T-helper 1 cell treated with Interleukin-12 subunit alpha and Interleukin-12 subunit beta and Interleukin-4 antibody, amounts not matched to agents 30 ng/mL and 1 ng/mL, for 36 hours (primary cell): ENCODE measurements around the gene USP33. TPM values are rescaled to one million over a fixed set of nuclear protein-coding genes. Genes with fewer than 3 reads are reported as not detected.
"Not testable (repeated sequence)": the region's sequence is repeated elsewhere in the genome, so short reads cannot be mapped to it uniquely, and the experiment has no call there.

ENCODE experiments used
- intact Hi-C: fragments of 100-400 bp; cut with micrococcal nuclease; formaldehyde crosslinking; loops from one replicate; pipeline ENCODE4 v1.15.1; 2024
- total RNA-seq: library from RNA; stranded (reverse); gene quantifications from 2 replicates; pipeline ENCODE4 v1.2.3, GENCODE V29; 2022

Gene USP33
- total RNA-seq, 1 donor from 2014 or later, result 64.2 TPM

GRCh38 chr1:77673030-77673429, 86.6 kb downstream of the USP33 start:
- intact Hi-C loops, result no loop called here

- intact Hi-C loops, result no loop called here
Measured at GRCh38 chr1:77672374-77672773, 87.3 kb downstream of the USP33 start.

GRCh38 chr1:77671836-77672235, 87.8 kb downstream of the USP33 start:
- intact Hi-C loops, result no loop called here

GRCh38 chr1:77670330-77670729, 89.3 kb downstream of the USP33 start:
- intact Hi-C loops, result no loop called here

DNA sequence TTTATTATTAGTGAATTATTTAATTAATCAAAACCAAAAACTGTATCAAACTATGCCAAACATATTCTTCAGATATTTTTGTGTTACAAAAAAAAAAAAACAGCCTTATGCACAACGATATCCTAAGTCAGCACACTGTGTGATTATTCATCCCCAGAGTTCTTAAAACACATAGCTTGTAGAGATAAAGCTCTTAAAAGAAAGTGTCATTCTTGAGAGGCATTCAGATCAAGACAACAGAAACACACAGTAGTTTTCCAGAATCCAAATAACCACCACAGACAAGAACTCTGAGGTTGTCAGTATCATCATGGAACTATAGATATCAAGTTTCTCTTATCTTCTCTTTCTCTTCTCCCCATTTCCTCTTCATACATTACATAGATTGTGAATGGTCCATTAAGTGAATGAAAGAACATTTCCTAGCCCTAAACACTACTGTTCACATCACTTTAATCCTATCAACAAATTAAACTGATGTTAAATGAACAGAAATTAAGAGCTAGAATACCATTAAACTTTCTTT, 90.7 kb downstream of the USP33 start:
- intact Hi-C loops, result no loop called here

DNA sequence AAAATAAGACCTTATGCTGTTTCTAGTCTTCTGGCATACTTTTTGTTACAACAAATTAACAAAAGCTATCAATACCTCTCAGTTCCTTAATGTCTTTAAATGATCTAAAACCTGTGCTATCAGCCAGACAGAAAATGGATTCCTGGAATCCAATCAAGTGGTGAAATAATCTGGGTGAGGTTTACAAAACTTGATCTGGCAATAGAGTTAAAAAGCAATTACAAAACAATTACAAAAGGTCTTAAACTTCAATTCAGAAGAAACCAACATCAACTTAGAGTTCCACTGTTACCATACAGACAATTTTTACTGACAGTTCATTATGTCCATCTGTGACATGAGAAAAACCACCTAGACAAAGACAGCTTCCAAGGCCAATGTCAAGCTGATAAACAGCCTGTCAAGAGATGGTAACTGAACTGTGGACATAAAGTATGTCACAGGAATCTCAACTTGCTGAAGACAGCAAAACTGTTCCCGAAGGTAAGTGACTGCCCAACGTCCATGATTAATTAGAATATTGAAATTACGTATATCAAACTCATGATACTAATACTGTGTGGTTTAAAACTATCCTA, 94.6 kb downstream of the USP33 start:
- intact Hi-C loops, result no loop called here

GRCh38 chr1:77661696-77662095, 98.0 kb downstream of the USP33 start:
- intact Hi-C loops, result no loop called here

- intact Hi-C loops, result no loop called here
Measured at GRCh38 chr1:77659879-77660593, 99.6 kb downstream of the USP33 start.

DNA sequence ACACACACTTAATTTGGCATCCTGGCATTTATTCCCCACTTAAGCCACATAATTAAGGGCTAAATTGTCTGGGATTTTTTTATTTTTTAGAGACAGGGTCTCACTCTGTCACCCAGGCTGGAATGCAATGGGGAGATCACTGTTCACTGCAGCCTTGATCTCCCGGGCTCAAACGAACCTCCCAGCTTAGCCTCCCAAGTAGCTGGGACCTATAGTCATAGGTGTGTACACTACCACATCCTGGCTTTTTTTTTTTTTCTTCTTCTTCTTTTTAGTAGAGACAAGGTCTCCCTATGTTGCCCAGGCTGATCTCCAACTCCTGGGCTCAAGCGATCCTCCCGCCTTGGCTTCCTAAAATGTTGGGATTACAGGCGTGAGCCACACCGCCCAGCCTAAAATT, 101.4 kb downstream of the USP33 start:
- intact Hi-C loops, result no loop called here

GRCh38 chr1:77655431-77655974, 104.1 kb downstream of the USP33 start:
- intact Hi-C loops, result no loop called here

- intact Hi-C loops, result no loop called here
Measured at GRCh38 chr1:77652970-77653516, 106.6 kb downstream of the USP33 start.

- intact Hi-C loops, result no loop called here
Measured at GRCh38 chr1:77652268-77652667, 107.4 kb downstream of the USP33 start.

DNA sequence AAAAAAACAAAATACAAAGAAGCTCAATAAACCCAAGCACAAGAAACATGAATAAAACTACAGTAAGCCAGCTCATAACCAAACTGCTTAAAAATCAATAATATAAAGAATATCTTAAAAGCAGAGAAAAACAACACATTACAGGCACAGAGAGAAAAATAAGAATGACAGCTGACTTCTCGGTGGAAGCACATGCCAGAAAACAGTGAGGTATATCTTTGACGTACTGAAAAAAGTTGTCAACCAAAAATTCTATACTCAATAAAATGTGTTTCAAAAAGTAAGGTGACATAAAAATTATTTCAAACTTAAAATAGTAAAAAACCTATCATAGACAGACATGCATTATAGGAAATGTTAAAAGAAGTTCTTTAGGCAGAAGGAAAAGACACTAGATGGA, 110.5 kb downstream of the USP33 start:
- intact Hi-C loops, result no loop called here

DNA sequence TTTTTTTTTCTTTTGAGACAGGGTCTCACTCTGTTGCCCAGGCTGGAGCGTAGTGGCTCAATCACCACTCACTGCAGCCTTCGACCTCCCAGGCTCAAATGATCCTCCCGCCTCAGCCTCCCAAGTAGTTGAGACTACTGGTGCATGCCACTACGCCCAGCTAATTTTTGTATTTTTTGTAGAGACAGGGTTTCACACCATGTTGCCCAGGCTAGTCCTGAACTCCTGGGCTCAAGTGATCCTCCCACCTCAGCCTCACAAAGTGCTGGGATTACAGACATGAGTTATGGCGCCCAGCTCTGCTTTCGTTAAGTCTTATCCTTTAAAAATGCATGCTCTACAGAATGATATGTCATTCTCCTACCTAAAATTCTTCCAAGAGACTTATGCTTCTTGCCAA, 113.4 kb downstream of the USP33 start:
- intact Hi-C loops, result not testable (repeated sequence)

Other genes starting within 250 kb of the USP33 start
- 42.6 and 43.5 TPM in 2 replicates for gene ZZZ3, start 77.2 kb downstream of the USP33 start, total RNA-seq
- gene MIGA1, start 19.8 kb upstream of the USP33 start, total RNA-seq, result 10.2 and 11.8 TPM in 2 replicates
- 0.73 and 1.3 TPM in 2 replicates for gene NEXN, start 128.8 kb upstream of the USP33 start, total RNA-seq
- gene FUBP1, start 219.2 kb upstream of the USP33 start, total RNA-seq, result 205 and 213 TPM in 2 replicates
- 8.0 and 9.5 TPM in 2 replicates for gene DNAJB4, start 245.1 kb upstream of the USP33 start, total RNA-seq